Right lobe of liver (tissue), 6 donors: ENCODE measurements around the gene PITPNC1. TPM values are rescaled to one million over a fixed set of nuclear protein-coding genes. Genes with fewer than 3 reads are reported as not detected.
A peak's percentile ranks its signal among the peaks of the same experiment; 100 is the strongest.

Source experiments
- ATAC-seq, 4 donors: fragments of 200-7000 bp; cut with Tn5 transposase; one replicate each; pipeline ENCODE4 v1.9.1; 2020; ENCODE audit warnings: mild to moderate bottlenecking in 4 of 4, moderate library complexity in 4 of 4
- DNase-seq, 3 donors: peaks; one replicate each; pipeline ENCODE4 v3.0.0-alpha.2; 2020
- H3K27ac ChIP-seq, 3 donors: fragments of 200-600 bp; one replicate each; pipeline ENCODE4 v1.8.0; 2022
- H3K27me3 ChIP-seq, 2 donors: fragments of 200-600 bp; one replicate each; pipeline ENCODE4 v1.8.0; 2022
- H3K36me3 ChIP-seq, 4 donors: fragments of 200-600 bp; sonication (generic) in 1 of 4; one replicate each; pipeline versions ENCODE4 v1.5.1 to v1.8.0; 2017 to 2022; ENCODE audit warnings: control low read depth in 1 of 4
- H3K4me1 ChIP-seq, 4 donors: fragments of 200-600 bp; sonication (generic) in 1 of 4; one replicate each; pipeline versions ENCODE4 v1.5.1 to v1.8.0; 2017 to 2022; ENCODE audit warnings: control low read depth in 1 of 4
- H3K4me3 ChIP-seq, 3 donors: fragments of 200-600 bp; one replicate each; pipeline ENCODE4 v1.8.0; 2022
- H3K9me3 ChIP-seq, 4 donors: fragments of 200-600 bp; sonication (generic) in 1 of 4; one replicate each; pipeline versions ENCODE4 v1.5.1 to v1.8.0; 2017 to 2022; ENCODE audit warnings: control low read depth in 1 of 4
- CTCF ChIP-seq, 4 donors: fragments of 200-600 bp in 3 of 4; fragments of 450-650 bp in 1 of 4; IDR thresholded peaks; one replicate each; pipeline versions ENCODE4 v1.5.1 to v1.8.0; 2016 to 2022; ENCODE audit warnings: antibody characterized with exemption in 4 of 4, mild to moderate bottlenecking in 2 of 4
- POLR2A ChIP-seq: fragments of 450-650 bp; IDR thresholded peaks from one replicate; pipeline ENCODE4 v1.6.1; 2017; ENCODE audit warnings: antibody characterized with exemption, mild to moderate bottlenecking
- WGBS: methylation state at CpG from one replicate; pipeline ENCODE4 v1.1.6; 2018; ENCODE audit warnings: low coverage, low lambda C conversion rate; ENCODE audit not compliant: insufficient coverage; ENCODE audit errors: missing lambda C conversion rate; 5-methylcytosine and 5-hydroxymethylcytosine counted together
- intact Hi-C, 2 donors: fragments of 100-400 bp; cut with DNase I; formaldehyde crosslinking; loops; one replicate each; pipeline versions ENCODE4 v1.11.2 to v1.14.1; 2022
- total RNA-seq, 6 experiments: library from RNA; depleted of rRNA in 2 of 6; stranded (reverse); fragments of >200 nt in 2 of 6; fragmentation: NEBNext Ultra II Directional in 3 of 6; extraction: Animal tissue kit (Norgen Biotek cat#: 25700) in 3 of 6; gene quantifications; one replicate each; pipeline versions ENCODE4 v1.1.0 to v1.2.4, GENCODE V29; 2016 to 2023
- donor health status: DM: no; HTN: yes; CAD: no.
- donor health status: DM: no; HTN: no; CAD: no.
- donor health status: DM: no; HTN: no; CAD: no.
- donor health status: DM: no; HTN: yes; CAD: no.
- donor health status: DM: no; HTN: yes; CAD: no.

The PITPNC1 gene
- total RNA-seq, 6 experiments from 2014 or later, result 4.7 to 13.0 (median 7.4) TPM

GRCh38 chr17:67434061-67434525, 57.0 kb downstream of the PITPNC1 start:
- peaks cover 0 to 3% (median 0%) of the 10 kb centered on the region in 4 donors for H3K4me1 ChIP-seq
- H3K27ac ChIP-seq, result peak overlapping the region; percentile 4 to 43 (median 7)
- ATAC-seq (peak; percentile 67 to 81 (median 72)), DNase-seq (peak in 2 of 3 donors; percentile 44 to 60)
- H3K4me3 ChIP-seq, result no peak overlapping the region
- TF ChIP-seq CTCF (IDR thresholded peaks at IDR 0.05) (no peak), POLR2A (no peak)
- no peaks in the 10 kb centered on the region for H3K36me3 ChIP-seq
- 62% methylated on average over 6 of the region's 6 CpGs for WGBS
- intact Hi-C loops, result no loop called here
- H3K27me3 ChIP-seq, result no peaks in the 10 kb centered on the region
- H3K9me3 ChIP-seq, result no peaks in the 10 kb centered on the region

- WGBS, result 47% methylated on average over 5 of the region's 5 CpGs
- peak overlapping the region in 1 of 3 donors; percentile 11 for H3K27ac ChIP-seq
- no peak for TF ChIP-seq CTCF (IDR thresholded peaks at IDR 0.05)
- TF ChIP-seq POLR2A, result no peak
- ATAC-seq (peak; percentile 26 to 71 (median 60)), DNase-seq (no peak)
- no peaks in the 10 kb centered on the region for H3K27me3 ChIP-seq
- H3K36me3 ChIP-seq, result no peaks in the 10 kb centered on the region
- intact Hi-C loops, result no loop called here
- no peaks in the 10 kb centered on the region for H3K9me3 ChIP-seq
- no peak overlapping the region for H3K4me3 ChIP-seq
- H3K4me1 ChIP-seq, result peaks cover 0 to 5% (median 0%) of the 10 kb centered on the region in 4 donors
Observed at GRCh38 chr17:67435122-67435521, 58.0 kb downstream of the PITPNC1 start.

- ATAC-seq (no peak), DNase-seq (no peak)
- 91% methylated on average over 5 of the region's 5 CpGs for WGBS
- Histone ChIP-seq H3K9me3 (no peaks in the 10 kb centered on the region), H3K4me1 (peaks cover 0 to 6% (median 0%) of the 10 kb centered on the region in 4 donors), H3K27me3 (no peaks in the 10 kb centered on the region), H3K4me3 (no peak overlapping the region), H3K27ac (no peak overlapping the region), H3K36me3 (no peaks in the 10 kb centered on the region)
- TF ChIP-seq POLR2A (no peak), CTCF (IDR thresholded peaks at IDR 0.05) (no peak)
- intact Hi-C loops, result no loop called here
Observed at GRCh38 chr17:67435786-67436185, 58.7 kb downstream of the PITPNC1 start.

- no peaks in the 10 kb centered on the region for H3K9me3 ChIP-seq
- intact Hi-C loops, result no loop called here
- ATAC-seq, result no peak
- no peaks in the 10 kb centered on the region for H3K36me3 ChIP-seq
- no peak overlapping the region for H3K27ac ChIP-seq
- peaks cover 0 to 6% (median 0%) of the 10 kb centered on the region in 4 donors for H3K4me1 ChIP-seq
- TF ChIP-seq CTCF (IDR thresholded peaks at IDR 0.05), result no peak
- no peak for TF ChIP-seq POLR2A
- H3K4me3 ChIP-seq, result no peak overlapping the region
- H3K27me3 ChIP-seq, result no peaks in the 10 kb centered on the region
- 83% methylated on average over 10 of the region's 10 CpGs for WGBS
- no peak for DNase-seq
Observed at GRCh38 chr17:67436233-67436632, 59.2 kb downstream of the PITPNC1 start.

GRCh38 chr17:67438667-67439066, 61.6 kb downstream of the PITPNC1 start:
- WGBS, result 65% methylated on average over 2 of the region's 3 CpGs
- intact Hi-C loops, result no loop called here
- no peaks in the 10 kb centered on the region for H3K9me3 ChIP-seq
- no peak overlapping the region for H3K27ac ChIP-seq
- DNase-seq, result no peak
- peaks cover 0 to 6% (median 0%) of the 10 kb centered on the region in 4 donors for H3K4me1 ChIP-seq
- TF ChIP-seq POLR2A (no peak), CTCF (IDR thresholded peaks at IDR 0.05) (no peak)
- H3K4me3 ChIP-seq, result no peak overlapping the region
- H3K27me3 ChIP-seq, result no peaks in the 10 kb centered on the region
- H3K36me3 ChIP-seq, result no peaks in the 10 kb centered on the region
- ATAC-seq, result no peak
